HAP-1 (cell line): ENCODE data around the gene KRTAP3-1.
"Not testable (repeated sequence)": the region's sequence is repeated elsewhere in the genome, so short reads cannot be mapped to it uniquely, and the experiment has no call there.

ENCODE experiments used
- DNase-seq, 2 experiments: peaks; one replicate each; pipeline ENCODE4 v3.0.0-alpha.2; 2016 to 2020; ENCODE audit warnings: low spot score in 2 of 2
- H3K27me3 ChIP-seq: fragments of 250-450 bp; sonication (Bioruptor Pico); 2 replicates; pipeline ENCODE4 v1.5.1; 2020; ENCODE audit warnings: low read depth, mild to moderate bottlenecking, moderate library complexity
- H3K36me3 ChIP-seq: fragments of 250-450 bp; sonication (Bioruptor Pico); replicated peaks from 2 replicates; pipeline ENCODE4 v1.5.1; 2020; ENCODE audit warnings: mild to moderate bottlenecking
- H3K4me1 ChIP-seq: fragments of 250-450 bp; sonication (Bioruptor Pico); 2 replicates; pipeline ENCODE4 v1.5.1; 2020; ENCODE audit warnings: mild to moderate bottlenecking
- H3K4me3 ChIP-seq: fragments of 250-450 bp; sonication (Bioruptor Pico); 2 replicates; pipeline ENCODE4 v1.5.1; 2020; ENCODE audit warnings: mild to moderate bottlenecking, moderate library complexity
- H3K9me3 ChIP-seq: fragments of 250-450 bp; sonication (Bioruptor Pico); 2 replicates; pipeline ENCODE4 v1.5.1; 2020; ENCODE audit warnings: mild to moderate bottlenecking, moderate library complexity
- in situ Hi-C: fragments of 300-500 bp; cut with MboI; formaldehyde crosslinking; loops from 3 replicates; pipeline ENCODE4 v1.14.3; 2020; ENCODE audit warnings: low sequenced_read_pairs, inconsistent platforms, mixed read lengths

Gene KRTAP3-1

DNA sequence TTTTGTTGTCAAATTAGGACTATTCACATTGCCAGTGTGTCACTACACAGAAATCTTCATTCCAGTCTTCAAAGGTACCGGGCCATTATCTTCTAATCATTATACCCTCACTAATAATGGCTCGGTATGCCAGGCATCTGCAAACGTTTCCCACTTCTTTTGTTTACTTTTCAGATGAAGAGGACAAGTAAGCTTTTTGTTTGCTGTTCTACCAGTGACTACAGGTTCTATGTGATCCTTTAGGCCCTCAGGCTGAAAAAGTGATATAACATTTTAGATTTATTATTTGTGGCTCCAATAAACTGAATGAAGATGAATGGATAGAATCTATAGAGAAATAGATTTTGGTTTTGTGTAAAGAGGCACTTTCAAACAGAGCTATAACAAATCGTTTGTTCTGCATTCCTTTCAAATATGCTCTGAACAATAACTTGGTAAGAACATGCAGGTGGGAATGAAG, 403 bp upstream of the KRTAP3-1 start:
- Histone ChIP-seq H3K36me3 (no peaks in the 10 kb centered on the region), H3K9me3 (no peaks in the 10 kb centered on the region), H3K4me3 (no peak overlapping the region), H3K27me3 (peaks cover 7% of the 10 kb centered on the region; the same call in 1 of the 2 replicates), H3K4me1 (peaks cover 12% of the 10 kb centered on the region)
- in situ Hi-C loops: no loop called here
- peak; percentile 13 to 69 for DNase-seq

DNA sequence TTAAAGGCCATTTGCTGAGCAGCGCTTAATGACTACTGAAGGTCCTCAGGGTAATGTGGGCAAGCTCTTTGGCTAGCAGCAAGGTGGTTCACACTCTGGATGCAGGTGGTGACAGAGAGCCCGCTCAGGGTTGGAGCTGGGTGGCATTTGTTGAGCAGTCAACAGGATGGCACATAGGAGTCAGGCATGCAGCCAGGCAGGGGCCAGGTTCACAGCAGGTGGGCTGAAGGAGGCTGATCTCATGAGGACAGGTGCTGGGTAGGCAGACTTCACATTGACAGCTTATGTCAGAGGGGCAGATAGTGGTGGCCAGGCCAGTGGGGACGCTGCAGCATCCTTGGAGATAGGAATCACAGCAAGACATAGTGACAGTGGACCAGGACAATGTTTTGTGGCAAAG, 4.5 kb downstream of the KRTAP3-1 start:
- no peak overlapping the region for H3K4me3 ChIP-seq
- no peak for DNase-seq
- peaks cover 14% of the 10 kb centered on the region for H3K27me3 ChIP-seq
- no peaks in the 10 kb centered on the region for H3K9me3 ChIP-seq
- H3K36me3 ChIP-seq: no peaks in the 10 kb centered on the region
- peaks cover 6% of the 10 kb centered on the region for H3K4me1 ChIP-seq
- in situ Hi-C loops: no loop called here

DNA sequence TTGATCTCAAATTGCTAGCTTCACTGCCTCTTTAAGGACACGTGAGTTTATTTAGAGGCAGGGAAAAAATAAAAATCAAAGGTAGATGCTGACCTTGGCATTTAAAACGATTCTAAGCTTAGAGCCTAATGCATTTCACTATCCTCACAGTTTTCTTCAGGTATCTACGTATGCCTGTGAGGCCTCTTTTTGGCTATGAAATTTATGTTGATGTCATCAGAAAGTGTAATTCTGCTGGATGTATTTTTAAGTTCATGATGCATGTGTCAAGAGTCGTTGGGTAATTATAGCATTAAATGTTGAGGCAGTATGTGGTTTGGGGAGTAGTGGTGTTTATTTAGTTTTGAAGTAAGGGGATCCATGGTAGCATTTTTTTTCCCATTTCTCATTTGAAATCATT, 5.0 kb downstream of the KRTAP3-1 start:
- Histone ChIP-seq H3K36me3 (no peaks in the 10 kb centered on the region), H3K4me3 (no peak overlapping the region), H3K27me3 (peaks cover 16% of the 10 kb centered on the region), H3K9me3 (no peaks in the 10 kb centered on the region), H3K4me1 (peaks cover under 1% of the 10 kb centered on the region)
- no peak for DNase-seq
- in situ Hi-C loops: no loop called here

DNA sequence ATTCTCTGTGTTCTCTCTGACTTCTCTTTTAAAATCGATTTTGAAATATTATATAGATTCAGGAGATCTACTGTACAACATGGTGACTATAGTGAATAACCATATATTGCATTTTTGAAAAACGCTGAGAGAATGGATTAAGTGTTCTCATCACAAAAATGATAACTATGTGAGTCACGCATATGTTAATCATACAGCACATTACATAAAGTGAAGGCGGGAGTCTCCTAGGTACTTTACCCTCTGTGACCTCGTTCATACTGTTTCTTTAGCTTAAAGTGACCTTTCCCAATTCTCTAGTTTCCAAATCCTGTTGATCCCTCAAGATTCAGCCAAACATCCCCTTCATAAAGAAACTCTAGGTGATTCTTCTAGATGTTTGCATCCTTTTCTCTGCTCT, 6.1 kb downstream of the KRTAP3-1 start:
- H3K4me1 ChIP-seq: no peaks in the 10 kb centered on the region
- no peaks in the 10 kb centered on the region for H3K9me3 ChIP-seq
- H3K36me3 ChIP-seq: no peaks in the 10 kb centered on the region
- in situ Hi-C loops: no loop called here
- no peak overlapping the region for H3K4me3 ChIP-seq
- no peak for DNase-seq
- peaks cover 27% of the 10 kb centered on the region for H3K27me3 ChIP-seq

DNA sequence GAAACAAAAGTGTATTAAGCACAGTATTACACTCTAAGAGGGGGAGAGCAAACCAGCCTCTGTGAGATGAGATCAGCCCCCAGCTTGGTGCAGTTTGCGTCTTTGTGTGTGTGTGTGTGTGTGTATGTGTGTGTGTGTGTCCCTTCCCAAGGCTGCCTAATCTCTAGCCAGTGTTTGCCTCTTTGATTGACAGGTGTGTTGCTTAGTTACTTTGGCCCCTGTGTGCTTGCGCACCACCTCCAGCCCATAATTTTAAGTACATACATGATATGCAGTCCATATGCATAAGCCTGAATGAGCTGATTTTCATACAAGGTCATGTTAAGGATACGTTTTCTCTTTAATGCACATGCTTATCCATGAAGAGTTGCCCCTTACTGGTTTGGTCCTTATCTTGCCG, 7.1 kb downstream of the KRTAP3-1 start:
- DNase-seq: no peak
- Histone ChIP-seq H3K9me3 (no peaks in the 10 kb centered on the region), H3K4me3 (no peak overlapping the region), H3K36me3 (no peaks in the 10 kb centered on the region), H3K4me1 (no peaks in the 10 kb centered on the region), H3K27me3 (peaks cover 34% of the 10 kb centered on the region)
- in situ Hi-C loops: no loop called here

DNA sequence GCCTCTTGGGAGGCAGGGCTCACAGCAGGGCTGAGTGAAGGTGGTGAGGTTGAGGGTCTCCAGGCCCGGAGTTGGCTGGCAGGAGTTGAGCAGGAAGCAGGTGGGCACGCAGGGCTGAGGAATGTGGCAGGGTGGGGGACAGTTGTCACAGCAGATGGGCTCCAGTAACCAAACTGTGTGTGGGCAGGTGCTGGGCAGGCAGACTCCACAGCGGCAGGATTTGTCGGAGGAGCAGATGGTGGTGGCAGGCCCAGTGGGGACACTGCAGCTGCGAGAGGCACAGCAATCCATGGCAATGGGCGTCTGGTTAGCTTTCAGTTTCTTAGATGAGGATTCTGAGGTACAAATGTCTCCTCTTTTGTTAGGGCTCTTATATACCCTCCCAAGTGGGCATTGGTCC, 9.4 kb downstream of the KRTAP3-1 start, which contains the start of gene KRTAP3-2:
Gene KRTAP3-2, minus strand, starts transcription at position 344 of the 400 bp plus-strand sequence. Its CDS starts 53 bp downstream, at position 291.
- H3K4me1 ChIP-seq, DNase-seq, in situ Hi-C loops, H3K9me3 ChIP-seq, H3K36me3 ChIP-seq, H3K4me3 ChIP-seq: not testable (repeated sequence)
- H3K27me3 ChIP-seq: peaks cover 35% of the 10 kb centered on the region

DNA sequence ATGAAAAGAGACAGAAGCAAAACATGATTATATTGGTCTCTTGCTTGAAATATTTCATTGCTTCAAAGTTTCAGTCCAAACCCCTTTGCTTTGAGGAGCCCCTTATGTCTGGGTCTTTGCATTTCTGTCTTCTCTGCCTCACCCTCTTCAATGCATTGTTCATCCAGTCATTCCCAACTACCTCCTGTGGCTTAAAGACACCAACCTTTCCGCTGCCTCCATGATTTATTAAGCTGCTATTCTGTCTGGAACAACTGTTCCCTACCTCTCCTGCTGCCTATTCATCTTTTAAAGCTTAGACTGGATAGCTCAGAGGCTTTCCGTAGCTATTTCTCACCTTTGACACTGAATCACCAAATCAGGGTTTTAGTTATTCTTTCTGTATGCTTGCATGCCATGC, 11.6 kb downstream of the KRTAP3-1 start:
- no peak overlapping the region for H3K4me3 ChIP-seq
- H3K4me1 ChIP-seq: no peaks in the 10 kb centered on the region
- in situ Hi-C loops: no loop called here
- no peaks in the 10 kb centered on the region for H3K9me3 ChIP-seq
- DNase-seq: no peak
- no peaks in the 10 kb centered on the region for H3K36me3 ChIP-seq
- H3K27me3 ChIP-seq: peaks cover 34% of the 10 kb centered on the region

DNA sequence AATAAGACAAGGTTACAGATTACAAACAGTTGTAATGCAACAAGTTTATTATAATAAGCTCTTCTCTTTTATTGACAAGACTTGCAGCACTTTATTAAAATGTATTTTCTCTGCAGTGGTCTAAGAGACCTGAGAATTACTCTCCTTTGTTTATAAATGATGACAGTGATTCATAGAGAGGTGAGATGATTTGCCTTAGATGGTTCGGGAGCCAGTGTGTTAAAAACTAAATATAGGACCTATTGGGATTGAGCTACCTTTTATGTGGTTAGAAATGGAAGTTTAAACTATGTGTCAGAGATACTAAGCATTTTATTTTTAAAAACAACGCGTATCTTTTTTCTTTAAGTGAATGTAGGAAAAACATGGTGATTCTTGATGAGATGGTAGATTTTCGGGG, 12.1 kb downstream of the KRTAP3-1 start:
- H3K9me3 ChIP-seq: no peaks in the 10 kb centered on the region
- in situ Hi-C loops: no loop called here
- H3K27me3 ChIP-seq: peaks cover 34% of the 10 kb centered on the region
- no peaks in the 10 kb centered on the region for H3K36me3 ChIP-seq
- DNase-seq: no peak
- no peaks in the 10 kb centered on the region for H3K4me1 ChIP-seq
- H3K4me3 ChIP-seq: no peak overlapping the region

DNA sequence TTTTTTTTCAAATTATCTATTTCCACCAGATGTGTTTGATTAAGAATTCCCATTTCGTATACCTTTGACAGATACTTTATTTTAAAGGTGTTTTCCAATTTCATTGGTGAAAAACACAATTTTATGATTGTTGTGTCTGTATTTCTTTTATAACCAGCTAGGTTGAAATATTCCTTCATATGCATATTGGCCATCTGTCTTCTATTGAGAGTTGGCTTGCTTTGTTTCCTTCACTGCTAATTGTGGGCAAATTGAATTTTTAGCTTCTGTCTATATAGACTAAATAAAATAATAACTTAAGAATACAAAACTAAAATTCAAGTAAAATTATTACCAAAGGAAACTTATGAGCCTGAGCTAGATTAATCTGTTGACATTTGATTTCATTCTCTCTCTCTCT, 13.8 kb downstream of the KRTAP3-1 start:
- Histone ChIP-seq H3K36me3 (no peaks in the 10 kb centered on the region), H3K4me1 (no peaks in the 10 kb centered on the region), H3K27me3 (peaks cover 27% of the 10 kb centered on the region), H3K4me3 (no peak overlapping the region), H3K9me3 (no peaks in the 10 kb centered on the region; the same call in 1 of the 2 replicates)
- no peak for DNase-seq
- in situ Hi-C loops: no loop called here

DNA sequence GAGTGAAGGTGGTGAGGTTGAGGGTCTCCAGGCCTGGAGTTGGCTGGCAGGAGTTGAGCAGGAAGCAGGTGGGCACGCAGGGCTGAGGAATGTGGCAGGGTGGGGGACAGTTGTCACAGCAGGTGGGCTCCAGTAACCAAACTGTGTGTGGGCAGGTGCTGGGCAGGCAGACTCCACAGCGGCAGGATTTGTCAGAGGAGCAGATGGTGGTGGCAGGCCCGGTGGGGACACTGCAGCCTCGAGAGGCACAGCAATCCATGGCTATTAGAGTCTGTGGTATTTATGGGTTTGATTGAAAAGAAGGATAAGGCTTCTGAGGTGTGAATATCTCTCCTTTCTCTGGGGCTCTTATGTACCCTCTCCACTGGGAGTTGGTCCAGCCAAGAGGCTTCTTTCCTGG, 15.1 kb downstream of the KRTAP3-1 start, which contains the start of gene KRTAP3-3:
Gene KRTAP3-3, minus strand, starts transcription at position 326 of the 400 bp plus-strand sequence. Its CDS starts 67 bp downstream, at position 259.
- in situ Hi-C loops: no loop called here
- H3K4me3 ChIP-seq: no peak within 1 kb of the TSS
- H3K9me3 ChIP-seq: no peaks in the 10 kb centered on the region; the same call in 1 of the 2 replicates
- DNase-seq: no peak
- no peaks in the 10 kb centered on the region for H3K4me1 ChIP-seq
- H3K27me3 ChIP-seq: peaks cover 27% of the 10 kb centered on the region
- H3K36me3 ChIP-seq: no peaks in the 10 kb centered on the region

DNA sequence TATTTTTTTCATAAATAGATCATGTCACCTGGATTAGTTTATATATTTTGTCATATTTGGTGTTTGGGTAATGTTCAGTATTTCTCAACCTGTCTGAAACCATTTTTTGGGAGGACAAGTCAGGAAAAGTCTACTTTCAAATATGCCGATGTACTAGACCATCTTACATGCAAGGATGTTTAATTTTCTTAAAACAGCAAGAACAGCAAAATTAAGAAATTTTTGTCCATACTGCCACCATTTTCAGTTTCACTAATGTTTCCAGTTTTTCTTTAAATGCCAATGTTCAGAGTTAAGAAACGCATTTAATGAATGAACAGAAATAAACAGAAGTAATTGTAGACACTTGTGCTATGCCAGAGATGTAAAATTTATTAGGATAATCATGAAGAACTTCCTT, 15.8 kb downstream of the KRTAP3-1 start:
- Histone ChIP-seq H3K4me3 (no peak overlapping the region), H3K27me3 (peaks cover 19% of the 10 kb centered on the region), H3K4me1 (no peaks in the 10 kb centered on the region), H3K9me3 (no peaks in the 10 kb centered on the region; the same call in 1 of the 2 replicates), H3K36me3 (no peaks in the 10 kb centered on the region)
- in situ Hi-C loops: no loop called here
- no peak for DNase-seq

DNA sequence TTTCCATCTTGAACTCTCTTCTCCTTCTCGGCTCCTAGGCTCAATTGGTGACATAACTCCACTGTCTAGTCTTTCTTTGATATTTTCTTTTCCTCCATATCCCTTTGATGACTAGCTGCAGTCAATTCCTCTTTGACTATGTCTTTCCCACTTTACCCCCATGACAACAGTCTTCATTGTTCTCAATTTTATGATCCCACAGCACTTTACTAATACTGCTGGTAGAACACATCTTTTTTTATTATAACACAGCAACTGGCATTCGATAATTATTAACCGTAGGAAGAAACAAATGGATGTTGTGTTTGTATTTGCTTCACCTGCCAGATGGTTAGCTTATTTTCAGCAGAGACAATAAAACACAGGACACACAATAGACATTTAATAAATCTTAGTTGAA, 16.3 kb downstream of the KRTAP3-1 start:
- Histone ChIP-seq H3K4me1 (no peaks in the 10 kb centered on the region), H3K9me3 (no peaks in the 10 kb centered on the region; the same call in 1 of the 2 replicates), H3K36me3 (no peaks in the 10 kb centered on the region), H3K27me3 (peaks cover 15% of the 10 kb centered on the region), H3K4me3 (no peak overlapping the region)
- DNase-seq: no peak
- in situ Hi-C loops: no loop called here

DNA sequence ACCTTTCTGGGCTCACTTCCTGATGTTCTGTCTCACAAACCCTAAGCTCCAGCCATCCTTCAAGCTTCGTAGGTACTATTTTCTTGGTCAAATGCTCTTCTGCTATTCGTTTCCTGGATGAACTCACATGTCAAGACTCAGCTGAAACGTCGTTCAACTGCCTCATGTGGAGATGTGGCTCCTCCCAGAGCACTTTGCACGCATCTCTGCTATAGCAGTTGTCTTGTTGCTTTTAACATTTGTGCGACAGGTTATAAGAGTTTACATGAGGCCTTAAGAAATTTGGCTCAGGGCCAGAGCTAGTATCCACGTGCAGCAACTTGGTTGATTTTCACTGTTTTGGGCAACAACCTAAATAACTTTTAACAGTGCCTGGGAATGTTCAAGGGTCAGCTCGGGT, 22.0 kb downstream of the KRTAP3-1 start:
- no peak for DNase-seq
- H3K9me3 ChIP-seq: no peaks in the 10 kb centered on the region; the same call in 1 of the 2 replicates
- no peak overlapping the region for H3K4me3 ChIP-seq
- no peaks in the 10 kb centered on the region; the same call in 1 of the 2 replicates for H3K4me1 ChIP-seq
- H3K27me3 ChIP-seq: peaks cover 19% of the 10 kb centered on the region
- in situ Hi-C loops: no loop called here
- no peaks in the 10 kb centered on the region for H3K36me3 ChIP-seq

DNA sequence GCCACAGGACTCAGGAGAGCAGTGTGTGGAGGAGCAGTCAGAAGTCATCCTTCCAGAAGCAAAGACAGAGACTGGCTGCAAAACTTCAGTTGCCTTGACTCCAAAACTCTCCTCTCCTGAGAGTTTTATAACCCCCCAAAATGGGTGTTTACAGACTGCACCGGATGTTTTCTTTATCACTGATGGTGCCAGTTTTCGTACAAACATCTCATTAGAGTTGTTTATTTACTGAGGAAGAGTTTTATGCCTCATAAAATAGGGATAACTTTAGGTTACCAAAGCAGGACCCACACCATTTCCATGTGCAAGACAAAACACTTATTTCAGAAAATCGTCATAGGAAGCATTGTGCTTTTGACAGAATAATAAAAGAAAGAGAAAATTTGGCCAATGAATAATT, 24.7 kb downstream of the KRTAP3-1 start, which contains the start of gene KRT40:
Gene KRT40, minus strand, starts transcription at position 101 of the 400 bp plus-strand sequence. Its CDS starts 53 bp downstream, at position 48.
- no peaks in the 10 kb centered on the region for H3K9me3 ChIP-seq
- peaks cover 17% of the 10 kb centered on the region for H3K27me3 ChIP-seq
- no peaks in the 10 kb centered on the region; the same call in 1 of the 2 replicates for H3K4me1 ChIP-seq
- in situ Hi-C loops: no loop called here
- H3K36me3 ChIP-seq: no peaks in the 10 kb centered on the region
- no peak for DNase-seq
- no peak within 1 kb of the TSS for H3K4me3 ChIP-seq

DNA sequence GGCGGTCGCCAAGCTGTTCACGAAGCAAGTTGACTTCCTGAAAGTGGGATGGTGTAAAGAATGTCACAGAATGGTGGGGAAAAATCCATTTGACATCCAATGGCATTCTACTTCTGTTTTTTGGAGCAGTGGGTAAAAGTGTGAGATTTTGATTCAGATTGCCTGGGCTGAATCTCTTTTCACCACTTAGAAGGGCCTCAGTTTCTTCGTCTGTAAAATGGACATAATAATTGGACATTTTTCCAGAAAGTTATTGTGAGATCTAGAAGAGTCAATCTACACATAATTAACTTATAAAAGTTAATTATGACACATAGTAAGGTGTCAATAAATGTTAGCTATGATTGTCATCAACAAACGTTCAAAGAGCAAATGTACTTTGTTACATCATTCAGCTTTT, 27.8 kb downstream of the KRTAP3-1 start:
- Histone ChIP-seq H3K4me3 (no peak overlapping the region), H3K27me3 (peaks cover 16% of the 10 kb centered on the region), H3K4me1 (no peaks in the 10 kb centered on the region), H3K36me3 (no peaks in the 10 kb centered on the region), H3K9me3 (no peaks in the 10 kb centered on the region)
- in situ Hi-C loops: no loop called here
- DNase-seq: no peak
